T-helper 1 cell treated with Interleukin-12 subunit alpha and Interleukin-12 subunit beta and Interleukin-4 antibody, amounts not matched to agents 30 ng/mL and 1 ng/mL, for 36 hours (primary cell): ENCODE results near the gene VAV2. TPM values are rescaled to one million over a fixed set of nuclear protein-coding genes. Genes with fewer than 3 reads are reported as not detected.
"Not testable (repeated sequence)": the region's sequence is repeated elsewhere in the genome, so short reads cannot be mapped to it uniquely, and the experiment has no call there.

Experiments
- intact Hi-C: fragments of 100-400 bp; cut with micrococcal nuclease; formaldehyde crosslinking; loops from one replicate; pipeline ENCODE4 v1.15.1; 2024
- total RNA-seq: library from RNA; stranded (reverse); gene quantifications from 2 replicates; pipeline ENCODE4 v1.2.3, GENCODE V29; 2022

The VAV2 gene
- total RNA-seq, 1 donor from 2014 or later = 3.1 TPM

DNA sequence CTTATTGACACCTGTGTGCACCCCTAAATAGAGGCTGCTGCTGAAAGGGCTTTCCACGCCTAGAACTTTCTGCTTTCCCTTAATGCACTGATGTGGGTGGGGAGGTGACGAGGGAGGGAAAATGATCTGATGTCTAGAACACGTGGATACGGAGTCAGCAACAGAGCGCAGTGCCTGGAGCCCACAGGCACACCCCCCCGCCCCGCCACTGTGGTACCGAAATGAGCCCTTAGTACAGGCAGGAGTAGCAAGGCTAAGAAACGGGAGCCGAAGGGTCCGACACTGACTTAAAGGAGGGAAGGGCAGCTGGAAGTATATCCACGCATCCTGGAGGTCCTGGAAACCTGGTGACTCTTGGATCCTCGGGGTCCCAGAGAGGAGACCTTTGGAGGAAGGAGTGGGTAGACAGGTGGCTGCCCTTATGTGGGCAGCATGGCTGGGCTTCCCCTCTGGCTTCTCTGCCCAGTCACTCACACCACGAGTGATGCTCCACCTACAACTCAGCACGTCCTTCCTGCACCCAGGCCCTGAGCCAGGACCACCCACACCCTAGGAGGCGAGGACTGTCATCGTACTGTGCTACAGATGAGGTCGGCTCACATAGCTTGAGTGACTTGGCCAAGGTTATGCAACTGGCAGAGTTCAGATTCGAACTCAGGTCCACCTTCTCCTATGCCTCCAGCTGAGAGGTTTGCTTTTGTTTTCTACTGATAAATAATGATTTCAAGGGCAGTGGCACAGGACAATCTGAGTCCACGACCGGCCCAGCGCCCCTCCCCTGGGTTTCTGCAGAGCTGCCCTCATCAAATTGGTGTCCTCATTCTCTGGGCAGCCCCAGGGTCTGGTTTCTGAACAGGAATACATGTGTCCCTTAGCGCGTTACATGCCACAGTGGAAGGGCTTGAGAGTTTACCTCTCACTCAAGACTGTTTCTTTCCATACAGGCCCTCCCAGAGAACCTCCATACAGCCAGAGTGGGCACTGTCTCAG is 4.7 kb upstream of the VAV2 start:
- intact Hi-C loops = no loop called here

DNA sequence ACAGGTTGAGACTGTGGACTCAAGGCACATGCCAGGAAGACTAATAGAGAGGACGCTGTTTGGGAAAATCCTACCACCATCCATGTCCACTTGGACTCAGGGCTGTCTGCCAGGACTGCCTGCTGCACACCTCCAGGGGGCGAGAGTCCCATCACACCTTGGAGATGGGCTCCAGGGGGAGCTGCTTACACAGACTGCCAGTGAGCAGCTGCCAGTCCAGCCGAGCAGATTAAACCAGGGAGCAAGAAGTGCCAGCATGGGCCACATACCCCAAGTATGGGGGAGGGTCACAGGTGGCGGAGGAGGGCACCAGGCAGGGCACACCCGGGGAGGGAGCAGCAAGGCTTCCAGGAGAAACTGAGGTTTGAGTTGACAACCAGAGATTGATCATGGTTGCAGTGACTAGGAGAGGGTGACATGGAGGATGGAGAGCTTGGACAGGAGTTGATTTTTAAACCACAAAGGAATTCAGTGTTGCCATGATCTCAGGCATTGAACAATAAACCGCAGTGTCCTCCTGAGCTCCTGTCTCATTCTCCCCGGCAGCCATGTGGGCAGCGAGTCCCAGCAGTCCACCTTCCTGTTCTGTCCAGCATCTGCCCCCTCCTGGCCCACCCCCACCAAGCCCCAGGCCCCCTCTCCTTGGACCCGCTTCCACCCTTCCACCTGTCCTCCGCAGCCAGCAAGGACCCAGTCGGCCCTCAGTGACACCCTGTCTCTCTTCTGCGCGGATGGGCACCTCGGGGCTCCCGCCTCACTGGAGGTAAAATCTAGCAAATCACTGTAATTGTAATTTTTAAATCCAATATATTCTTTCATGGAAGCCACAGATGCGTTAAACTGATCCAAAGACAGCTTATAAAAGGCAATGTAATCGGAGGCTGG is 3.1 kb upstream of the VAV2 start:
- intact Hi-C loops = no loop called here

DNA sequence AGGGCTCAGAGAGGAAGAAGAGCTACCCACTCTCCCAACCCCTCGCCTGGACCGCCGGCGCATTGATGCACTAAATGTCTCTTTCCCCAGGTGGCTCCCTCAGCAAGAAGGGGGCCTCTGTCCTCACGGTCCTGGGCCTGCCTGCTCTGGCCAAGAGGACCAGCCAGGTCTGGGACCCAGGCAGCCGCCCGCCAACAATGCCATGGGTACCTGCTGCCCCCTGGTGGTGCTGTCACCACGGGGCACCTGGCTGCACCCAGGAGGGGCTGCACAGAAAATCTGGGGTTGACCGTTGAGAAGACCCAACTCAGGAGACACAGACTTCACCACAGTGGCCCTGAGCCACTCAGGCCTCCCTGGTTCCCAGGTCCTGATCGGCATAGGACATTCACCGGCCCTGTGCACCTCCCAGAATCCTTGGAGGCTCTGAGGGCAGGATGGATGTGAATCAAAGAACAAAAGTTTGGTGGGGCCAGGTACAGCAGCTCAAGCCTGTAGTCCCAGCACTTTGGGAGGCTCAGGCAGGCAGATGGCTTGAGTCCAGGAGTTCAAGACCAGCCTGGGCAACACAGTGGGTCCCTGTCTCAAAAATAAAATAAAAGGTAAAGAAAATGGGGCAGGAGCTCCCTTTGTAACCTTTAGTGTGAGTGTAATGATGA is 2.4 kb upstream of the VAV2 start:
- intact Hi-C loops = loop anchor here (1.0 to 5.0 kb wide), 6 partner anchors 31 to 577 kb away; partner anchors contain the start of genes BRD3OS and REXO4

GRCh38 chr9:133993635-133994253 is 1.6 kb upstream of the VAV2 start:
- intact Hi-C loops = loop anchor here (1.0 to 5.0 kb wide), 6 partner anchors 32 to 576 kb away; partner anchors contain the start of genes BRD3OS and REXO4

DNA sequence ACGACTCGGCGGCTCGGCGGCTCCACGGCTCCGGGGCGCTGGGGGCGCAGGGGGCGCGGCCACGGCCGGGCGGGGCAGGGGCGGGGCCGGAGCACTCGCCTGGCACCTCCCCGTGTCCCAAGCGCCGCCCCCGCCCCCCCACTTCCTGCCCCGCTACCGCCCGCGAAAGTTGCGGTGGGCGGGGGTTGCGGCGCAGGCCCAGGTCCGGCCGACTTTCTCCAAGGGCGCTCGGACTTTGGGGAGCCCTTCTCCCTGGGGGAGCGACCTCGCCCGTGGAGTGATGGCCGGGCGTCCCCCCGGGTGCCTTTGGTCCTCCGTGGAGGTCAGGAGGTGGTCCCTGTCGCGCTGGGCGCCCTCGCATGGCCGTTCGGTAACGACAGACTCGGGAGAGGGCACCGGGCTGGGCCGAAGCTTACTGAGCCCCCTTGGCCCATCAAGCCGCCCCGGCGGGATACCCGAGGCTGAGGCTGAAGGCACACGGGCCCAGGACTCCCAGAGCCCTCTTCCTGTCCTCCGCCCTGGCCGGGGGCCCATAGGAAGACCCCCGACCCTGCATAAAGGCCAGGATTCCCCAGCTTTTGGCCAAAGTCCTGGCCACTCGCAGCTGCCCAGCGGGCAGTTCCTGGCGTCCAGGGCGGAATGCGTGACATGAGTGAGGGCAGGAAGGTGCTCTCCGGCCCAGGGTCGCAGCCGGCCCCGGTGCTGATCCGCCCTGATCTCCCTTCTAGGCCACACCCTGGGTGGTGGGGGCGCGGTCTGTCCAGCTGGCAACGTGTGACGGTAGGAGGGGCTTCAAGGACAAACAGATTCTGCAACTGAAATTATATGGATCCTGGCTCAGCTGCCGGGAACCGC is 883 bp upstream of the VAV2 start:
- intact Hi-C loops = loop anchor here (1.0 to 5.0 kb wide), 4 partner anchors 75 to 576 kb away; partner anchors contain the start of genes BRD3, REXO4 and RNU6ATAC

GRCh38 chr9:133991214-133991921 is 756 bp downstream of the VAV2 start:
- intact Hi-C loops = loop anchor here (5.0 kb wide), 1 partner anchor 574 kb away; the partner anchor contains the start of gene REXO4

DNA sequence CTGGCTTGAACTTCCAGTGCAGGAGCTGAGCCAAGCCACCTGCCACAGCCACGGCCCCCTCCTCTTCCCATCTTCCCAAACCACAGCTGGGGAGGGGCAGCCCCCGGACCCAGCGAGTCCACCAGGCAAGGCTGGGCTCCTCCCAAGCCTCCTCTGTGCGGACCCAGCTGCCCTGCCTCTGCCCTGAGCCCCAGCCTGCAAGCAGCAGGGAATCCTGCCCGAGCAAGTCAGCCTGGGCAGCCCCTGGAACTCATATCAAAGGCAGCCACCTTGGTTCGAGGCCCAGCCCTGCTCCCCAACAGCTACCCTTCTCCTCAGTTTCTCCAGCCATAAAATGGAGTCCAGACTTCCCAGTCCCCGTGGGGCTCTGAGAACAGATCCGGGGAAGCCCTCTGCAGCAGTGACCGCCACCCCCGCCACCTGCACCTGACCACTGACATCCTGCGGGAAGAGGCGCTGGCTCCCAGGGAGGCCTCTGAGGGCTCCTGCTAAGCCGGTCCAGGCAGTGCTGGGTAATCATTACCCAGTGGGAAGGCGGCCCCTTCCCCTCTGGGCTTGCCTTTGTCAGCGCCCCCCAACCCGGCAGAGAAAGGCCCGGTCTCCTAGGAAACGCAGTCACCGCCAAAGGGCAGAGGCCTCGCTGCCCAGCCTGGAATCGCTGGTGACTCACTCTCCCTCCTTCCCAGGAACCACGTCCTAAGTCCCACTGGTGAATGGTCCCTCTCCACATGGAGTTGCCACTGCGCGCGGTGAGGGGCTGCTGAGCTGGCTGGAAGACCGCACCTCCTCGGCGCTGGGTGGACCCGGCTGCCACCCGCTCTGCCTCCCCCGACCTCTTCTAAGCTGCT is 1.5 kb downstream of the VAV2 start:
- intact Hi-C loops = loop anchor here (5.0 kb wide), 1 partner anchor 573 kb away; the partner anchor contains the start of gene REXO4

DNA sequence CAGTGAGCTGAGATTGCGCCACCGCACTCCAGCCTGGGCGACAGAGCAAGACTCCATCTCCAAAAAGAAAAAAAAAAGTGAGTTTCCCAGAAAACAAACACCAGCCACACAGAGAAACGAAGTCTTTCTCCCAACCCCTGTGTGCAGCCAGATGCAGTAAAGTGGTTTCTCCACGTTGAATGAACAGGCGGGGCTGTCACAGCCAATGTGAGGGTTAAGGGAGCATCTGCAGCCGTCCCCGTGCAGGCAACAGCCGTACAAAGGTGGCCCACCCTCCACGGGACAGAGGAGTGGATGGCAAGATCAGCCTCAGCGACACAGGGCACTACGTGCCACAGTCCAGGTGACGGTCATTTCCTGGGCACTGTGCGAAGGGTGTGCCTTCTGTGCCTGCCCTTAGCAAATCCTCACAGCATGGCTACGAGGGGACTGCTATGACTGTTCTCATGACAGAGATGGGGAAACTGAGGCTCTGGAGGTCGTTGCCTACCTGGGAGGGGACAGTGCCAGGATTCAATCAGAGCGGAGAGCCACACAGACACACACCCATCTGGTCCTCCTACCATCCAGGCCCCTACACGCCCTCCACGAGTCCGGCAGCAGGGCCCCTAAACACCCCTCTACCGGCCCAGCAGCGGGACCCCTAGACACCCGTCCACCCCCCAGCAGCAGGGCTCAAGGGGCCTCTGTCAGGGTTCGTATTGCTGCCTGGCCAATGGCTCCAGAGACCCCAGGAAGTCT is 2.3 kb downstream of the VAV2 start:
- intact Hi-C loops = loop anchor here (5.0 kb wide), 1 partner anchor 572 kb away; the partner anchor contains the start of gene REXO4

DNA sequence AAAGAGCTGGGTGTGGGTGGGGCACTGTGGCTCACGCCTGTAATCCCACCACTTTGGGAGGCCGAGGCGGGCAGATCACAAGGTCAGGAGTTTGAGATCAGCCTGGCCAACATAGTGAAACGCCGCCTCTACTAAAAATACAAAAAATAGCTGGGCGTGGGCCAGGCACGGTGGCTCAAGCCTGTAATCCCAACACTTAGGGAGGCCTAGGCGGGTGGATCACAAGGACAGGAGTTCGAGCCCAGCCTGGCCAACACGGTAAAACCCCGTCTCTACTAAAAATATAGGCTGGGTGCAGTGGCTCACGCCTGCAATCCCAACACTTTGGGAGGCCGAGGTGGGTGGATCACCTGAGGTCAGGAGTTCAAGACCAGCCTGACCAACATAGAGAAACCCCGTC is 3.4 kb downstream of the VAV2 start:
- intact Hi-C loops = not testable (repeated sequence)

GRCh38 chr9:133987946-133988665 is 4.0 kb downstream of the VAV2 start:
- intact Hi-C loops = no loop called here

DNA sequence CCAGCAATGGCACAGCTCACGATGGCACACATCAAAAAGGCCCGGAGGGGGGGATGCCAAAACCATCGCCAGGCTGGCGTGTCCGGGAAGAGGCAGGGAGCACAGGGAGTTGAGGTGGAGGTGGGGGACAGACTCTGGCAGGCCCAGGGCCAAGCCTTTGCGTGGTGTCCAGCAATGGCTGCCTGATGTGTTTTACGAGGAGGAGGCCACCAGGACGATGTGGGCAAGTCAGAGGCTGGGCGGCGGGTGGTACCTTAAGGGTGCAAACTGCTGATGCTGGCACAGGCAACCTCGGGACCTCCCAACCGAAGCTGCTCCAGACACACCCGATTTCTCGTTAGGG is 4.7 kb downstream of the VAV2 start:
- intact Hi-C loops = no loop called here

DNA sequence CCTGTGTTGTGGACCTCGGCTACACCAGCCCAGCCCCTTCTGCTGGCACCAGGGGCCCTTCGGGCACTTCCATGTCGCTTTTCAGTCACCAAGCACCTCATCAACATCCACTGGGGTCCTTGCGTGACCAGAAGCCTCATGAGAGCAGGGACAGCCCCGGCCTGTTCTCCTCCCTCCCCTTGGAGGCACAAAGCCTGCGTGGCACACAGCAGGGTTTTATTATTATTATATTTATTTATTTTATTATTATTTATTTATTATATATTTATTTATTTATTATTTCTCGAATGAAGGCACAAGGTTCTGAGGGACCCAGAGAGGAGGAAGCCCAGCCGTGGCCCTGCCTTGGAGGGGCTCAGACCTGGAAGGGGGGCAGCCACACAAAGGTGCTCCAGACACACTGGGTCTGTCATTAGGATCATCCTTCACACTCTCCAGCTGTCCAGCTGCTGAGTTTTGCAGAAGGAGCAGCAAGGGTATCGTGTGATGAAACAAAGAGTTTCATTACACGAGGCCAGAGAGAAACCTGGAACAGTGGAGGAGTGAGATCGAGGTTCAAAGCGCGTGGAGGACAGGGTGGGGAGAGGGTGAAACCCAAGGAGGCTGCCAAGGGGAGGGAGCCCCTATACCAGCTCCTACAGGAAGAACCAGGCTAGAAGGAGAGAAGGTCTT is 5.2 kb downstream of the VAV2 start:
- intact Hi-C loops = no loop called here

DNA sequence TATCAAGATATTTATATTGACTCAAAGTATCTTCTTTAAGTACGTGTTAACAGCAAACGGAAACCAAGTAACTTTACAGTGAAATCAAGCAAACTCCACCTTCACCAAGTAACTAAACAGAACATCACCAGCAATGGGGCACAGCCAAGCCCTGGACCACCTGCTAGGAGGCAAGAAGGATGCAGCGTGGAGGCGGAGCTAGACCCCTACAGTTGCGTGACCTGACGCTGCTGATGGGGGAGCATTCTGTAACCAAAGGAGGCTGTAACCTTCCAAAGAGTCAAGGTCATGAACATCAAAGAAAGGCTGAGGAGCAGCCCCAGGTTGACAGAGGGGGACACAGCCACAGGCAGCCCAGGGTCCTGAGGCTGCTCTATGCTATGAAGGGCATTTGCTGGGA is 6.1 kb downstream of the VAV2 start:
- intact Hi-C loops = no loop called here

GRCh38 chr9:133982971-133983720 is 9.0 kb downstream of the VAV2 start:
- intact Hi-C loops = no loop called here

GRCh38 chr9:133981958-133982681 is 10.0 kb downstream of the VAV2 start:
- intact Hi-C loops = no loop called here
